Measurements from ENCODE around the gene KCNK10.
"Not testable (repeated sequence)": the region's sequence is repeated elsewhere in the genome, so short reads cannot be mapped to it uniquely, and the experiment has no call there.

The KCNK10 gene

GRCh38 chr14:88264116-88264515 lies 59.0 kb downstream of the KCNK10 start:
- no peak for DNase-seq

- DNase-seq = not testable (repeated sequence)
Measured at GRCh38 chr14:88261302-88261701, 61.8 kb downstream of the KCNK10 start.

- DNase-seq = no peak
Measured at GRCh38 chr14:88258021-88258420, 65.0 kb downstream of the KCNK10 start.

- no peak for DNase-seq
Measured at GRCh38 chr14:88256997-88257950, 65.8 kb downstream of the KCNK10 start.

- no peak for DNase-seq
Measured at GRCh38 chr14:88255798-88256197, 67.3 kb downstream of the KCNK10 start.

- DNase-seq = no peak
Measured at GRCh38 chr14:88255196-88255595, 67.9 kb downstream of the KCNK10 start.

- no peak for DNase-seq
Measured at GRCh38 chr14:88252498-88252897, 70.6 kb downstream of the KCNK10 start.

- DNase-seq = no peak
Measured at GRCh38 chr14:88251650-88252049, 71.4 kb downstream of the KCNK10 start.

GRCh38 chr14:88249266-88249665 lies 73.8 kb downstream of the KCNK10 start:
- no peak for DNase-seq

- DNase-seq = no peak
Measured at GRCh38 chr14:88248606-88249005, 74.5 kb downstream of the KCNK10 start.

- no peak for DNase-seq
Measured at GRCh38 chr14:88247228-88247627, 75.8 kb downstream of the KCNK10 start.

- DNase-seq = no peak
Measured at GRCh38 chr14:88245321-88245720, 77.7 kb downstream of the KCNK10 start.

GRCh38 chr14:88243946-88244345 lies 79.1 kb downstream of the KCNK10 start:
- no peak for DNase-seq

- DNase-seq = no peak
Measured at GRCh38 chr14:88242446-88242845, 80.6 kb downstream of the KCNK10 start.

GRCh38 chr14:88241810-88242209 lies 81.3 kb downstream of the KCNK10 start:
- no peak for DNase-seq

GRCh38 chr14:88234442-88234841 lies 88.6 kb downstream of the KCNK10 start:
- DNase-seq = no peak

GRCh38 chr14:88233915-88234314 lies 89.2 kb downstream of the KCNK10 start:
- peak; percentile 16 for DNase-seq

- no peak for DNase-seq
Measured at GRCh38 chr14:88232771-88233170, 90.3 kb downstream of the KCNK10 start.

- no peak for DNase-seq
Measured at GRCh38 chr14:88231603-88232002, 91.5 kb downstream of the KCNK10 start.

GRCh38 chr14:88229428-88229827 lies 93.6 kb downstream of the KCNK10 start:
- no peak for DNase-seq

- no peak for DNase-seq
Measured at GRCh38 chr14:88228522-88229236, 94.4 kb downstream of the KCNK10 start.

GRCh38 chr14:88227693-88228092 lies 95.4 kb downstream of the KCNK10 start:
- DNase-seq = no peak

GRCh38 chr14:88225721-88226120 lies 97.3 kb downstream of the KCNK10 start:
- no peak for DNase-seq

Data from EL (cell line).